RWPE1 (cell line): Measurements from ENCODE around the gene NID1.

Experiments used
- CTCF ChIA-PET: fragments of 350-600 bp; sonication (Branson Sonifier 250); formaldehyde crosslinking; extraction: SDS; loops from one replicate; lab custom pipeline; 2021; lab: Yijun Ruan, JAX
- POLR2A ChIA-PET: fragments of 400-600 bp; formaldehyde crosslinking; extraction: SDS; loops from one replicate; lab custom pipeline; 2020; ENCODE audit warnings: antibody characterized with exemption; ENCODE audit not compliant: low non-redundant PET; lab: Yijun Ruan, JAX
- DNase-seq: peaks from one replicate; pipeline ENCODE4 v3.0.0; 2012; ENCODE audit warnings: low spot score
- H3K27ac ChIP-seq: fragments of 450-650 bp; 2 replicates; pipeline ENCODE4 v1.5.1; 2017
- CTCF ChIP-seq: fragments of 450-650 bp; conservative IDR thresholded peaks from 2 replicates; pipeline ENCODE4 v1.5.1; 2017; ENCODE audit warnings: low read depth, mild to moderate bottlenecking

The NID1 gene

GRCh38 chr1:236110137-236110536 is 45.2 kb upstream of the NID1 start:
- no peak for TF ChIP-seq CTCF
- ChIA-PET POLR2A (no interaction called here), CTCF (interaction anchor here (0.6 kb wide), 1 partner anchor 459 kb away, joined by 3 read pairs; no protein-coding TSS in a partner anchor)
- DNase-seq, result no peak
- no peak overlapping the region for H3K27ac ChIP-seq

- TF ChIP-seq CTCF, result no peak
- POLR2A ChIA-PET, result no interaction called here
- H3K27ac ChIP-seq, result no peak overlapping the region
- CTCF ChIA-PET, result no interaction called here
- no peak for DNase-seq
These were observed 43.2 kb upstream of the NID1 start for GRCh38 chr1:236108027-236108648.

- TF ChIP-seq CTCF, result no peak
- DNase-seq, result no peak
- CTCF ChIA-PET, result interaction anchor here (0.6 kb wide), 1 partner anchor 746 kb away, joined by 7 read pairs; no protein-coding TSS in a partner anchor
These were observed 42.4 kb upstream of the NID1 start for GRCh38 chr1:236107121-236107907.

DNA sequence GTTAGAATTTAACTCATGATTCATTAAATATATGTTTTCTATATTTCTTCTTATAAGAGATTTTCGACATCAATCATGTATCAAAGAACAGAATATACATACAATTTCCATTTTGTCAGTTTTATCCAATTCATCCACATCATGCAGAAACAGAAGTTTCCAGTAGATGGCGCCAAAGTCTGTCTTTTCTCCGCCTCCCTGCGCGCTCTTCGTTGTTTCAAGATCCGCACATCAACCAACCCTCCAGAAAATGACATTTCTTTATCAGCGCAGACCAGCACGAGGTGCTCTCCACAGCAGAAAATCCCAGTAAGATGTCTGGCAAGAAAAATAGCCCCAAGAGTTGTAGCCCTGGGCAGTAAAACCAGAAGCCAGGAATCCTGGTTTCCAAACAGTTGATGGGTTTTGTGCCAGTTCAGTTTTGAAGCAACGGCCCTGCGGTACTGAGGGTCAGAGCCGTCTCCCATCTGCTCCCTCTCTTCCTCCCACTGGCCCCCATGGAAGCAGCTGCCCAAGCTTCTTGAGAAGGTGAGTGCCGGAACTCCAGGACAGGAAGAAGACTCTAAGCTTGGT is 38.8 kb upstream of the NID1 start:
- H3K27ac ChIP-seq, result no peak overlapping the region
- peak; percentile 77 for DNase-seq
- TF ChIP-seq CTCF, result peak; percentile 78
- ChIA-PET CTCF (interaction anchor here (0.5 to 1.0 kb wide), 5 partner anchors 23 to 478 kb away, joined by 3 to 7 read pairs (median 3); no protein-coding TSS in a partner anchor), POLR2A (no interaction called here)

More at GRCh38 chr1:236107121-236107907, 42.4 kb upstream of the NID1 start:
- POLR2A ChIA-PET, result no interaction called here
- no peak overlapping the region for H3K27ac ChIP-seq

GRCh38 chr1:236103059-236103458 is 38.2 kb upstream of the NID1 start:
- ChIA-PET CTCF (no interaction called here), POLR2A (no interaction called here)
- H3K27ac ChIP-seq, result no peak overlapping the region
- no peak for DNase-seq
- TF ChIP-seq CTCF, result no peak

DNA sequence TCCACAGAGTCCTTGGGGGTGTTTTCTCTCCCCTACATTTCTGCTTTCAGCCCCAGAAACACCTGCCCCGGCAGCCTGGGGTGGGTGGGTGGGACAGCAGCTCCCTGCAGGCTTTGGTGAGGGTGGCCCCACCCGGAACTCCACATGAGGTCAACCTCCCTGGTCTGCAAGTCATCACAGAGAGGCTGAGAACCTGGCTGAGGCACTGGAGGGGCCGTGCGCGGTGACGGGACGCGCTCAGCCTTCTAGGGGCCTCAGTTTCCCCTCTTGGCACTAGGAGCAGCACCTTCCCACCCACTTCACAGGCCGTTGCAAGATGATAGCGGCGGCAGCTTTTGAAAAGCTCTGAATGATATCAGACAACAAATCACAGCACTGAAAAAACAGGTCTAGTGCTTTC is 37.7 kb upstream of the NID1 start:
- no peak for TF ChIP-seq CTCF
- H3K27ac ChIP-seq, result no peak overlapping the region
- ChIA-PET POLR2A (no interaction called here), CTCF (no interaction called here)
- DNase-seq, result no peak
